ENCODE data around the gene GAK. TPM values are rescaled to one million over a fixed set of nuclear protein-coding genes. Genes with fewer than 3 reads are reported as not detected.
"Not testable (repeated sequence)": the region's sequence is repeated elsewhere in the genome, so short reads cannot be mapped to it uniquely, and the experiment has no call there.

Gene GAK
- 100 to 1,000 TPM in 1 of 2 experiments, 10 to 100 TPM in 1; 97.8 to 102 TPM for total RNA-seq

DNA sequence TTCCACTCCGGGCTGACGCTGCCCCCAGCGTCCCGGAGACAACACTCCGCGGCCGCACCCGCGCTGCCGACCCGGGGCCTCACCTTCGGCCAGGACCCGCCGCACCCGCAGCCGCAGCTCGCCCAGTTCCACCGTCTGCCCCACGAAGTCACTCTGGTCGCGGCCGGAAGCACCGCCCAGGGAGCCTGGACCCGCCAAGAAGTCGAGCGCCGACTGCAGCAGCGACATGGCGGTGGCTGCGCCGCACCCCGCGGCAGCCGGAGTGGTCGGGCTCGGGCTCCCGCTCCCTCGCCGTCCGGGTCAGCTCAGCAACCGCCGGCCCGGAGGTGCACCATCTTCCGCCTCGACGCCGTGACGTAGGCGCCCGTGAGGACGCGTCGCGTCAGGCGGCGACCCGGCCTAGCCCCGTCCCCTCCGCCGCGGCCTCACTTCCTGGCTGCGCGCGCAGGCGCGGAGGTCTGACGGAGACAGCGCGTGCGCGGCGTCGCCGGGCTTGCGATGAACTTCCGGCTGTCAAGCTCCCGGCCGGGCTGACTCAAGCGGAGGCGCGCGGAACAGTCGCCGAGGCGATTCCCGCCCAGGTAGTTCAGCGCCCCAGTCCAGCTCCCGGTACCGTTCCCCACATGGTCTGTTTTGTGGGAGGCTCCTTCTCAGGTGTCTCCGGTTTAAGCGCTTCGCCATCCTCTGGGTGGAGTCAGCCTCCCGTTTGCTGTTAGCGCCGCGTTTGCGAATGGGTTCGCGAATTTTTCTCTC is at the start of gene GAK, which contains the start of gene TMEM175:
Gene GAK, minus strand, starts transcription at position 357 of the 753 bp plus-strand sequence. Its CDS starts 129 bp downstream, at position 228.
Gene TMEM175, plus strand, starts transcription at position 501 of the 753 bp plus-strand sequence. CDS start 15,280 bp downstream, outside the sequence.
- Mint-ChIP-seq H3K36me3 (ENCODE audit: low read depth) (no peaks in the 10 kb centered on the region), H3K4me3 (peak within 1 kb of the TSS; percentile 91), H3K4me1 (ENCODE audit: low read depth) (peaks cover 45% of the 10 kb centered on the region), H3K9me3 (no peaks in the 10 kb centered on the region), H3K27me3 (no peaks in the 10 kb centered on the region), H3K27ac (peak within 1 kb of the TSS; percentile 96)
- no peak for TF ChIP-seq CTCF (IDR thresholded peaks at IDR 0.05)
- DNase-seq (peak; percentile 96), ATAC-seq (peak; percentile 95)
- ChIA-PET POLR2A (interaction anchor here (0.8 to 4.8 kb wide), 15 partner anchors 10 to 177 kb away, joined by 3 to 25 read pairs (median 3); no protein-coding TSS in a partner anchor), CTCF (interaction anchor here (0.7 to 1.7 kb wide), 5 partner anchors 10 to 190 kb away, joined by 3 to 10 read pairs (median 3); partner anchors contain the start of gene IDUA)
- intact Hi-C loops (cut with micrococcal nuclease): loop anchor here (2.0 to 5.0 kb wide), 2 partner anchors 53 to 55 kb away; partner anchors contain the start of gene IDUA

DNA sequence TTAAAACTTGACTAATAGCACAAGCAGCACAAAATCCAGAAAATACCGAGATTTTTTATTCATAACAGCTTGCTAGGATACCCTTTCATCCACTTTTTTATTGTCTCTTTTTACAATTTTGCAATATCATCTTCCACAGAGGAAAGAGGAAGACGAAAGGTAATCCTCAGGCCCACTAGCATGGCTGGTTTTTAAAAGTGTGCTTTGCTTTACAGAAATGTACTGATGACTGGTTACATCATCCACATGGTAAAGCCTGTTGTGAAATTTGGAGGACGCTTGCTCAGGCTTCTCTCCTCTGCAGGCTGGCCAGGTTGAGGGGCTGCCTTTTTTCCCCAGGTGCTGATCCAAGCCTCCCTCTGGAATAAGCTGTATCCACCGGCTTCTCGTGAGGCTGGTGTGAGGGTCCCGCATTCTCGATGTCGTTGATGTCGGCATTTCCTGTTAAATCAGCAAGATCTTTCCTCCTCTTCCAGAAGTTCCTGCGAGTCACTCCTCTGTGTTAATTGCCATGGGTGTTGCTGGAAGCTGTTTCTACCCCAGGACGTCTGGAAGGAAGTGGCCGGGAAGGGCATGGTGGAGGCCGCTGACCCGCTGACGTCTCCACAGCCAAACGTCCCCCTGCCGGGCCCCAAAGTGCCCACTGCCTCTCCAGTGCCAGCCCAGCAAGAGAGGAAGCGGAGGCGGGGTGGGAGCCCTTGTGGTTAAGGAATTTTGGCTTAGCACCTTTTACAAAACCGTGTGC is 47.0 kb upstream of the GAK start:
- no peak overlapping the region for H3K4me3 Mint-ChIP-seq
- no peaks in the 10 kb centered on the region for H3K4me1 Mint-ChIP-seq (ENCODE audit: low read depth)
- H3K9me3 Mint-ChIP-seq: no peaks in the 10 kb centered on the region
- no peak overlapping the region for H3K27ac Mint-ChIP-seq
- ChIA-PET CTCF (no interaction called here), POLR2A (interaction anchor here (0.6 kb wide), 1 partner anchor 202 kb away, joined by 3 read pairs; no protein-coding TSS in a partner anchor)
- no peaks in the 10 kb centered on the region for H3K36me3 Mint-ChIP-seq (ENCODE audit: low read depth)
- intact Hi-C loops (cut with micrococcal nuclease): no loop called here
- TF ChIP-seq CTCF (IDR thresholded peaks at IDR 0.05): no peak
- ATAC-seq (no peak), DNase-seq (no peak)
- no peaks in the 10 kb centered on the region for H3K27me3 Mint-ChIP-seq

DNA sequence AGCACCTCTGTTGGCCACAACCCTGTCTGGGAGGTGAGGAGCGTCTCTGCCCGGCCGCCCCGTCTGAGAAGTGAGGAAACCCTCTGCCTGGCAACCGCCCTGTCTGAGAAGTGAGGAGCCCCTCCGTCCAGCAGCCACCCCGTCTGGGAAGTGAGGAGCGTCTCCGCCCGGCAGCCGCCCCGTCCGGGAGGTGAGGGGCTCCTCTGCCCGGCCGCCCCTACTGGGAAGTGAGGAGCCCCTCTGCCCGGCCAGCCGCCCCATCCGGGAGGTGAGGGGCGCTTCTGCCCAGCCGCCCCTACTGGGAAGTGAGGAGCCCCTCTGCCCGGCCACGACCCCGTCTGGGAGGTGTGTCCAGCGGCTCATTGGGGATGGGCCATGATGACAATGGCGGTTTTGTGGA is 43.9 kb upstream of the GAK start:
- DNase-seq; H3K27ac Mint-ChIP-seq; CTCF ChIA-PET; intact Hi-C loops (cut with micrococcal nuclease); H3K4me3 Mint-ChIP-seq; H3K27me3 Mint-ChIP-seq; H3K9me3 Mint-ChIP-seq; POLR2A ChIA-PET; H3K4me1 Mint-ChIP-seq (ENCODE audit: low read depth); ATAC-seq; H3K36me3 Mint-ChIP-seq (ENCODE audit: low read depth): not testable (repeated sequence)

DNA sequence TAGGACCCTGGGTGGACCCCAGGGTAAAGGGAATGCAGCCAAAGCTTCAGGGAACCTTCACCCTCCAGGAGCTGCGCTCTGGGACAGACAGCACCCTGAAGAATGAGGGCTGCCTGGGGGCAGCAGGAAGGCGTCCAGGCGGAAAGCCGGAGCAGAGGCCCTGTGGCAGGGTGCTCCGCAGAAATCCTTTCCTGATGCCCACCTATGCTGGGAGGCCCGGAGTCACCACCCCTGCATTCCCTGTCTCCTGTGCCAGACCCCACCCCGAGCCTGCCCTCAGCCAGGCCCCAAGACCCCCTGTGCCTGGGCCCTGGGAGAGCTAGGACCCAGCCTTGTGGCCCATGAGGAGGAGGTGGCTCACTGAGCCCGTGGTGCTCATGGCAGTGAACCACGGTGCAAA is 42.6 kb upstream of the GAK start:
- Mint-ChIP-seq H3K27ac (no peak overlapping the region), H3K4me3 (no peak overlapping the region), H3K27me3 (no peaks in the 10 kb centered on the region), H3K36me3 (ENCODE audit: low read depth) (no peaks in the 10 kb centered on the region), H3K9me3 (no peaks in the 10 kb centered on the region), H3K4me1 (ENCODE audit: low read depth) (peaks cover 13% of the 10 kb centered on the region)
- CTCF ChIA-PET: no interaction called here
- DNase-seq: no peak
- intact Hi-C loops (cut with micrococcal nuclease): no loop called here
- no peak for ATAC-seq
- POLR2A ChIA-PET: interaction anchor here (1.0 to 1.4 kb wide), 2 partner anchors 12 to 43 kb away, joined by 3 to 4 read pairs; partner anchors contain the start of genes GAK, IDUA and TMEM175
- no peak for TF ChIP-seq CTCF (IDR thresholded peaks at IDR 0.05)
